HPDE6-E6E7 (cell line): ENCODE data around the gene AGBL5.

Experiments
- DNase-seq: peaks from one replicate; pipeline ENCODE4 v3.0.0; 2011; ENCODE audit warnings: missing footprints; ENCODE audit errors: extremely low spot score

AGBL5 gene

GRCh38 chr2:27078267-27079194 is 27.1 kb downstream of the AGBL5 start, which contains the start of gene EMILIN1:
Gene EMILIN1, plus strand, starts transcription at chr2:27078615. Its CDS starts 451 bp downstream, at chr2:27079066.
- no peak for DNase-seq

GRCh38 chr2:27079233-27080139 is 28.0 kb downstream of the AGBL5 start:
- no peak for DNase-seq

- DNase-seq: no peak
Observed at GRCh38 chr2:27080140-27080469, 28.6 kb downstream of the AGBL5 start.

- no peak for DNase-seq
Observed at GRCh38 chr2:27080603-27080936, 29.1 kb downstream of the AGBL5 start.

GRCh38 chr2:27081984-27082772 is 30.7 kb downstream of the AGBL5 start:
- no peak for DNase-seq

GRCh38 chr2:27082773-27083409 is 31.4 kb downstream of the AGBL5 start:
- no peak for DNase-seq

- DNase-seq: no peak
Observed at GRCh38 chr2:27083410-27084296, 32.2 kb downstream of the AGBL5 start.

GRCh38 chr2:27084297-27085061 is 33.0 kb downstream of the AGBL5 start:
- DNase-seq: no peak

GRCh38 chr2:27085062-27085672 is 33.7 kb downstream of the AGBL5 start:
- DNase-seq: no peak

- peak; percentile 45 for DNase-seq
Observed at GRCh38 chr2:27085673-27086089, 34.2 kb downstream of the AGBL5 start.

GRCh38 chr2:27086090-27086723 is 34.7 kb downstream of the AGBL5 start:
- peak; percentile 95 for DNase-seq

- peak; percentile 56 for DNase-seq
Observed at GRCh38 chr2:27086724-27087593, 35.5 kb downstream of the AGBL5 start, which contains the start of gene KHK. Gene KHK, plus strand, starts transcription at chr2:27086772. Its CDS starts 488 bp downstream, at chr2:27087260.

GRCh38 chr2:27087823-27088410 is 36.4 kb downstream of the AGBL5 start:
- no peak for DNase-seq

GRCh38 chr2:27088634-27089033 is 37.2 kb downstream of the AGBL5 start:
- no peak for DNase-seq

GRCh38 chr2:27089111-27089954 is 37.9 kb downstream of the AGBL5 start:
- DNase-seq: no peak
